ENCODE data around the gene ZBTB45. TPM values are rescaled to one million over a fixed set of nuclear protein-coding genes. Genes with fewer than 3 reads are reported as not detected.
A peak's percentile ranks its signal among the peaks of the same experiment; 100 is the strongest.

ZBTB45 gene
- total RNA-seq, 1 donor from 2014 or later = 17.2 TPM

GRCh38 chr19:58553799-58554493, 34.3 kb upstream of the ZBTB45 start:
- Mint-ChIP-seq H3K4me3 (ENCODE audit: unreplicated experiment) (peak overlapping the region; percentile 92), H3K36me3 (ENCODE audit: unreplicated experiment) (peaks cover 33% of the 10 kb centered on the region), H3K4me1 (ENCODE audit: unreplicated experiment) (peaks cover 38% of the 10 kb centered on the region), H3K27ac (ENCODE audit: unreplicated experiment) (peak overlapping the region; percentile 98), H3K9me3 (ENCODE audit: unreplicated experiment) (no peaks in the 10 kb centered on the region), H3K27me3 (ENCODE audit: unreplicated experiment) (no peaks in the 10 kb centered on the region)
- no peak for DNase-seq (ENCODE audit: extremely low spot score, unreplicated experiment)
- TF ChIP-seq, protein P1, sequence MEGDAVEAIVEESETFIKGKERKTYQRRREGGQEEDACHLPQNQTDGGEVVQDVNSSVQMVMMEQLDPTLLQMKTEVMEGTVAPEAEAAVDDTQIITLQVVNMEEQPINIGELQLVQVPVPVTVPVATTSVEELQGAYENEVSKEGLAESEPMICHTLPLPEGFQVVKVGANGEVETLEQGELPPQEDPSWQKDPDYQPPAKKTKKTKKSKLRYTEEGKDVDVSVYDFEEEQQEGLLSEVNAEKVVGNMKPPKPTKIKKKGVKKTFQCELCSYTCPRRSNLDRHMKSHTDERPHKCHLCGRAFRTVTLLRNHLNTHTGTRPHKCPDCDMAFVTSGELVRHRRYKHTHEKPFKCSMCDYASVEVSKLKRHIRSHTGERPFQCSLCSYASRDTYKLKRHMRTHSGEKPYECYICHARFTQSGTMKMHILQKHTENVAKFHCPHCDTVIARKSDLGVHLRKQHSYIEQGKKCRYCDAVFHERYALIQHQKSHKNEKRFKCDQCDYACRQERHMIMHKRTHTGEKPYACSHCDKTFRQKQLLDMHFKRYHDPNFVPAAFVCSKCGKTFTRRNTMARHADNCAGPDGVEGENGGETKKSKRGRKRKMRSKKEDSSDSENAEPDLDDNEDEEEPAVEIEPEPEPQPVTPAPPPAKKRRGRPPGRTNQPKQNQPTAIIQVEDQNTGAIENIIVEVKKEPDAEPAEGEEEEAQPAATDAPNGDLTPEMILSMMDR (IDR thresholded peaks at IDR 0.05) = no peak

DNA sequence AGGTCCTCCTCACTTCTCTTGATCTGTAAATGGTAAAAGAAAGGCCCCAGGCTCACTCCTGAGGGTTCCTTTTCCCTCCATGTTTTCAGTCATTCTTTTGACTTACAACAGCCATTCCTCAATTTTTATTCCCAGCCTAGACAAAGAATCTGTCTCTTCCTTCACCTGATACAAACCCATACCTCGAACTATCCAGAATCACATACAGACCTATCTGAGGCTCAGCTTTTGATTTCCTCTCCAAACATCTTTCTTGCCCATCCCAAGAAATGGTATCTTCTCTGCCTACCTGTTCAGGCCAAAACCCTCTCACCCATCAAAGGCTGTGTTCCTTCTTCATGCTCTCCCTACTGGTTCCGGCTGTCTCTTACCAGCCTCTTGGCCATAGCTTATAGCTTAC, 33.0 kb upstream of the ZBTB45 start:
- H3K36me3 Mint-ChIP-seq (ENCODE audit: unreplicated experiment) = peaks cover 39% of the 10 kb centered on the region
- no peaks in the 10 kb centered on the region for H3K9me3 Mint-ChIP-seq (ENCODE audit: unreplicated experiment)
- H3K4me1 Mint-ChIP-seq (ENCODE audit: unreplicated experiment) = peaks cover 36% of the 10 kb centered on the region
- DNase-seq (ENCODE audit: extremely low spot score, unreplicated experiment) = no peak
- H3K27me3 Mint-ChIP-seq (ENCODE audit: unreplicated experiment) = no peaks in the 10 kb centered on the region
- H3K4me3 Mint-ChIP-seq (ENCODE audit: unreplicated experiment) = no peak overlapping the region
- TF ChIP-seq, protein P1 (IDR thresholded peaks at IDR 0.05) = no peak
- H3K27ac Mint-ChIP-seq (ENCODE audit: unreplicated experiment) = peak overlapping the region; percentile 11

DNA sequence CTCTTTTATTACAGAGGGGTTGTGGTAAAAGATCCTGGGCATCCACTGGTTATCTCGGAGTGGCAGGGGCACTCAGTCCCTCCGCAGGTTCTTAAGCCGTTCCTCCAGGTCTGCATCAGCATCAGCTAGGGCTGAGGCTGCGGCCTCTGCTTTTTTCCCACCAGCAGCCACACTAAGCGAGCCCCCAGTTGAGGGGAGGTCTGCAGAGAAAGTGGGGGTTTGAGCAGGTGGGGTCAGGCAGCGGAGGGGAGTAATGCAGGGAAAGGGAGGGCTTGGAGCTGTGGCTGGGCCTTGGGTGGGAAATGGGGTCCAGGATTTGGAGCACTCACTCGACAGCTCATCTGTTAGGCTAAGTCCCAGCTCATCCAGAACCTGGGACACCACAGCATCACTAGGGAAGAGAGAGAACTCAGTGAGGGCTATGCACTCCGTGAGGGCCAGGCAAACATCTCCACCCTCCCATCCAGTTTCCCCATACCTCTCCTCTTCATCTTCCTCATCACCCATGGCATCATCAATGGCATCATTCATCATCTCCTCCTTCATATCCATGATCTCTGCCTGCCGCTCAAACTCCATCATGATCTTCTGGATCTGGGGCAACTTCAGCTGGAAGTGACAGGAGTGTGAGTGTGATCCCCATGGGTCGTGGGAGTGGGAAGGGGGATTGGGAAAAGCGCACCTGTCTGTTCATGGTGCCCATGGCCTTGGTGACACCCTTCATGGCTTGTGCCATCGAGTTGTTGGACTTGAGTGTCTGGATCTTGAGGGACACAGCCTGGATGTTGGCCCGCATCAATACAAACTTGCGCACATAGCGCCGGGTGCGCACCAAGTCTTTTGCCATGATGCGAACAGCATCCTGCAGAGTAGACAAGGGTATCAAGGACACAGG, 32.2 kb upstream of the ZBTB45 start:
- H3K27me3 Mint-ChIP-seq (ENCODE audit: unreplicated experiment) = no peaks in the 10 kb centered on the region
- no peak overlapping the region for H3K4me3 Mint-ChIP-seq (ENCODE audit: unreplicated experiment)
- H3K9me3 Mint-ChIP-seq (ENCODE audit: unreplicated experiment) = no peaks in the 10 kb centered on the region
- TF ChIP-seq, protein P1 (IDR thresholded peaks at IDR 0.05) = no peak
- H3K4me1 Mint-ChIP-seq (ENCODE audit: unreplicated experiment) = peaks cover 31% of the 10 kb centered on the region
- no peak for DNase-seq (ENCODE audit: extremely low spot score, unreplicated experiment)
- H3K27ac Mint-ChIP-seq (ENCODE audit: unreplicated experiment) = no peak overlapping the region
- H3K36me3 Mint-ChIP-seq (ENCODE audit: unreplicated experiment) = peaks cover 39% of the 10 kb centered on the region

DNA sequence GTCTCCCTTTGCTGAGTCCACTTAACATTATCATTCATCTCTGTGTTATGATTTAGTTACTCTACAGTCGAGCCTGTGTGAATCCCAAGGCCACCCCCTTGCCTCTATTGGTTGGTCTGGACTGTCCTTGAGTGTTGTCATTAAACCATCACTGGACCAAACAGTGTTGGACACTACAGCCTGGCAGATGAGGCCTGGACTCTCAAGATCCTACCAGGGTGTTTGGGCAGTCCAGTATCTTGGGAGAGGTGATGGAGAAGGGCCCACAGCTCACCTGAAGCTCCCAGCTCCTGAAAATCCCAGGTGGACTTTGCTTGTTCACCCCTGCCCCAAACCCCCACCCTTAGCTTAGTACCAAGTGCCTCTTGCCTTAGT, 31.5 kb upstream of the ZBTB45 start:
- Mint-ChIP-seq H3K9me3 (ENCODE audit: unreplicated experiment) (no peaks in the 10 kb centered on the region), H3K27ac (ENCODE audit: unreplicated experiment) (no peak overlapping the region), H3K4me1 (ENCODE audit: unreplicated experiment) (peaks cover 31% of the 10 kb centered on the region), H3K36me3 (ENCODE audit: unreplicated experiment) (peaks cover 39% of the 10 kb centered on the region), H3K27me3 (ENCODE audit: unreplicated experiment) (no peaks in the 10 kb centered on the region), H3K4me3 (ENCODE audit: unreplicated experiment) (no peak overlapping the region)
- DNase-seq (ENCODE audit: extremely low spot score, unreplicated experiment) = no peak
- TF ChIP-seq, protein P1 (IDR thresholded peaks at IDR 0.05) = no peak

Measured in osteocyte (in vitro differentiated cells).